ENCODE measurements around the gene ADNP2.

DNA sequence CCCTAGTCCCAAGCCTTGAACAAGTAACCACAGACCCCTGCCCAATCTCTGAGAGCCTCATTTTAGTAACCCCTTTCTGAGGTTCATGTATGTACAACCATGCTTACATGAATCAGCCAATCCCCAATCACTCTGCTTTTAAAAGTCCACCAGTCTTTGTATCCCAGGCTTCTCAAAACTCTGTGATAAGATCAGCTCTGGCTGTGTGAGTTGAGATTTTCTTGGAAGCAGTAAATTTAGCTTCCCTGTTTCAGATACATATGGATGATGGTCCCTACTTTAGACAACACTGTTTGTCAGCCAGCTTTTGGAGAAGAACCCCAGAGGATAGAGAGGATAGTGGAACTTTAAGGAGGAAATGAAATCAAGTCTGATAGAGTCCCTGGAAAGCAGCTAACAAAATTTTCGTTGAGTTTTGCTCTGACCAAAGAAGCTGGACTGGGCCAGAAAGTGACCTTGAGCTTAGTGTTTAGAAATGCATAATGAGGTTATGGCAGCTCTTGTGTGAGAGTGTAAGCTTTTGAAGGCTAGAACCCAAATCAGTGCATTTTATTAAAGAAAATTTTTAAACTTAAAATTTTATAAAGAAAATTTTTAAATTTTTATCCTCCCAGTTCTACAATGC lies 3.7 kb downstream of the ADNP2 start:
- TF ChIP-seq, protein P1, sequence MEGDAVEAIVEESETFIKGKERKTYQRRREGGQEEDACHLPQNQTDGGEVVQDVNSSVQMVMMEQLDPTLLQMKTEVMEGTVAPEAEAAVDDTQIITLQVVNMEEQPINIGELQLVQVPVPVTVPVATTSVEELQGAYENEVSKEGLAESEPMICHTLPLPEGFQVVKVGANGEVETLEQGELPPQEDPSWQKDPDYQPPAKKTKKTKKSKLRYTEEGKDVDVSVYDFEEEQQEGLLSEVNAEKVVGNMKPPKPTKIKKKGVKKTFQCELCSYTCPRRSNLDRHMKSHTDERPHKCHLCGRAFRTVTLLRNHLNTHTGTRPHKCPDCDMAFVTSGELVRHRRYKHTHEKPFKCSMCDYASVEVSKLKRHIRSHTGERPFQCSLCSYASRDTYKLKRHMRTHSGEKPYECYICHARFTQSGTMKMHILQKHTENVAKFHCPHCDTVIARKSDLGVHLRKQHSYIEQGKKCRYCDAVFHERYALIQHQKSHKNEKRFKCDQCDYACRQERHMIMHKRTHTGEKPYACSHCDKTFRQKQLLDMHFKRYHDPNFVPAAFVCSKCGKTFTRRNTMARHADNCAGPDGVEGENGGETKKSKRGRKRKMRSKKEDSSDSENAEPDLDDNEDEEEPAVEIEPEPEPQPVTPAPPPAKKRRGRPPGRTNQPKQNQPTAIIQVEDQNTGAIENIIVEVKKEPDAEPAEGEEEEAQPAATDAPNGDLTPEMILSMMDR (IDR thresholded peaks at IDR 0.05; ENCODE audit: low read length): no peak
- TF ChIP-seq EZH2 (IDR thresholded peaks at IDR 0.05; ENCODE audit: borderline replicate concordance, low read length): no peak
